WTC11 (cell line): ENCODE measurements around the gene ZFAND3.

ENCODE experiments used
- CREB1 ChIP-seq: sonication (generic); formaldehyde crosslinking; IDR thresholded peaks from 2 replicates; pipeline ENCODE4 v1.8.0; 2023; ENCODE audit warnings: mild to moderate bottlenecking, missing genetic modification reagents
- CTCF ChIP-seq: fragments of 200-600 bp; IDR thresholded peaks from 2 replicates; pipeline ENCODE4 v1.8.0; 2022; ENCODE audit warnings: antibody characterized with exemption
- ESRRA ChIP-seq: sonication (generic); formaldehyde crosslinking; IDR thresholded peaks from 2 replicates; pipeline ENCODE4 v1.8.1; 2022; ENCODE audit warnings: mild to moderate bottlenecking, missing genetic modification reagents, borderline replicate concordance
- FOXJ3 ChIP-seq: sonication (generic); formaldehyde crosslinking; IDR thresholded peaks from 2 replicates; pipeline ENCODE4 v1.9.0; 2021; ENCODE audit warnings: missing genetic modification reagents, mild to moderate bottlenecking, borderline replicate concordance
- IRF2 ChIP-seq: sonication (generic); formaldehyde crosslinking; IDR thresholded peaks from 2 replicates; pipeline ENCODE4 v1.8.0; 2022; ENCODE audit warnings: low read depth, missing genetic modification reagents, borderline replicate concordance
- MAX ChIP-seq: sonication (generic); formaldehyde crosslinking; IDR thresholded peaks from 2 replicates; pipeline ENCODE4 v1.8.0; 2022; ENCODE audit warnings: mild to moderate bottlenecking, missing genetic modification reagents
- SP1 ChIP-seq: sonication (generic); formaldehyde crosslinking; conservative IDR thresholded peaks from 2 replicates; pipeline ENCODE4 v1.8.1; 2022; ENCODE audit warnings: missing genetic modification reagents
- USF2 ChIP-seq: sonication (generic); formaldehyde crosslinking; IDR thresholded peaks from 2 replicates; pipeline ENCODE4 v1.8.1; 2023; ENCODE audit warnings: mild to moderate bottlenecking, missing genetic modification reagents, moderate library complexity
- ZNF416 ChIP-seq: fragments of 250-450 bp; sonication (Bioruptor Pico); IDR thresholded peaks from 2 replicates; pipeline ENCODE4 v1.9.0; 2021; ENCODE audit warnings: mild to moderate bottlenecking, inconsistent platforms

- TF ChIP-seq ZNF416 (CRISPR knock-in tag) = no peak
- TF ChIP-seq FOXJ3 (CRISPR knock-in tag) = no peak
- TF ChIP-seq MAX (CRISPR knock-in tag) = no peak
- no peak for TF ChIP-seq CTCF
- no peak for TF ChIP-seq SP1
- TF ChIP-seq IRF2 = no peak
- no peak for TF ChIP-seq CREB1 (CRISPR knock-in tag)
- no peak for TF ChIP-seq USF2 (CRISPR knock-in tag)
- TF ChIP-seq ESRRA = no peak
These were observed 242.5 kb downstream of the ZFAND3 start for GRCh38 chr6:38062066-38062465.
